Stomach (tissue), 9 donors: ENCODE results near the gene CYP3A7. TPM values are rescaled to one million over a fixed set of nuclear protein-coding genes. Genes with fewer than 3 reads are reported as not detected.
"Not testable (repeated sequence)": the region's sequence is repeated elsewhere in the genome, so short reads cannot be mapped to it uniquely, and the experiment has no call there.

Experiments used
- DNase-seq, 2 donors: peaks; one replicate each; pipeline versions ENCODE4 v3.0.0 to v3.0.0-alpha.2; 2013 to 2019
- H3K27ac ChIP-seq, 5 donors: fragments of 200-600 bp in 4 of 5; sonication (generic) in 4 of 5; one replicate each; pipeline ENCODE4 v1.5.1; 2013 to 2019; ENCODE audit warnings: mild to moderate bottlenecking in 1 of 5, moderate library complexity in 1 of 5
- H3K27me3 ChIP-seq, 3 donors: fragments of 200-600 bp; sonication (generic); one replicate each; pipeline ENCODE4 v1.5.1; 2017 to 2019; ENCODE audit warnings: mixed run types in 1 of 3
- H3K36me3 ChIP-seq, 4 donors: fragments of 200-600 bp; sonication (generic); 1 replicate in 3 of 4; 2 replicates in 1 of 4; pipeline ENCODE4 v1.5.1; 2016 to 2019
- H3K4me1 ChIP-seq, 4 donors: fragments of 200-600 bp; sonication (generic); one replicate each; pipeline ENCODE4 v1.5.1; 2016 to 2019
- H3K4me3 ChIP-seq, 4 donors: fragments of 200-600 bp; sonication (generic) in 3 of 4; one replicate each; pipeline ENCODE4 v1.5.1; 2016 to 2019; ENCODE audit warnings: mild to moderate bottlenecking in 1 of 4
- H3K9me3 ChIP-seq, 4 donors: fragments of 200-600 bp; sonication (generic); one replicate each; pipeline ENCODE4 v1.5.1; 2016 to 2019
- CTCF ChIP-seq, 7 experiments: fragments of 450-650 bp in 4 of 7; fragments of 200-600 bp in 3 of 7; sonication (generic) in 3 of 7; IDR thresholded peaks; one replicate each; pipeline ENCODE4 v1.5.1; 2016 to 2019; ENCODE audit warnings: antibody characterized with exemption in 7 of 7, control low read depth in 2 of 7, mild to moderate bottlenecking in 1 of 7
- EP300 ChIP-seq: sonication (generic); formaldehyde crosslinking; IDR thresholded peaks from one replicate; pipeline ENCODE4 v1.6.1; 2017; ENCODE audit warnings: antibody characterized with exemption
- POLR2A ChIP-seq, 4 donors: fragments of 450-650 bp; IDR thresholded peaks; one replicate each; pipeline ENCODE4 v1.6.1; 2016; ENCODE audit warnings: antibody characterized with exemption in 4 of 4, control low read depth in 2 of 4, mild to moderate bottlenecking in 1 of 4, moderate library complexity in 1 of 4
- POLR2AphosphoS5 ChIP-seq, 3 donors: sonication (generic); formaldehyde crosslinking; IDR thresholded peaks; one replicate each; pipeline ENCODE4 v1.6.1; 2016; ENCODE audit warnings: antibody characterized with exemption in 3 of 3
- WGBS, 5 donors: extraction: QIAGEN DNeasy Blood & Tissue Kit in 3 of 5; methylation state at CpG; one replicate each; pipeline versions ENCODE4 v1.1.5 to v1.1.7; 2013 to 2018; 5-methylcytosine and 5-hydroxymethylcytosine counted together
- intact Hi-C: fragments of 100-400 bp; cut with DNase I; formaldehyde crosslinking; loops from one replicate; pipeline ENCODE4 v1.15.1; 2023; ENCODE audit warnings: low total_unique reads
- polyA plus RNA-seq, 3 donors: library from polyadenylated mRNA; stranded (reverse); fragments of 200-250 nt; gene quantifications; one replicate each; pipeline ENCODE4 v1.2.3, GENCODE V29; 2013
- total RNA-seq, 5 donors: library from RNA; depleted of rRNA; stranded (reverse); fragments of >200 nt; gene quantifications; one replicate each; pipeline versions ENCODE4 v1.1.0 to v1.2.3, GENCODE V29; 2014 to 2016
- donor health status: healthy with polysubstance abuse.
- donor health status: Bipolar disorder and iron deficiency.
- donor health status: healthy.

The CYP3A7 gene
- total and polyA plus RNA-seq, 8 donors: not detected

GRCh38 chr7:99694201-99694911, 40.6 kb downstream of the CYP3A7 start:
- intact Hi-C loops: no loop called here
- WGBS, 5 donors: 45 to 67% (median 58%) methylated on average over 5 of the region's 5 CpGs
- peak in 1 of 2 donors; percentile 30 for DNase-seq
- peaks cover 0 to 4% (median 0%) of the 10 kb centered on the region in 4 donors for H3K9me3 ChIP-seq
- TF ChIP-seq POLR2A (IDR thresholded peaks at IDR 0.05) (no peak), EP300 (no peak), POLR2AphosphoS5 (IDR thresholded peaks at IDR 0.05) (no peak), CTCF (IDR thresholded peaks at IDR 0.05) (no peak)
- no peak overlapping the region for H3K4me3 ChIP-seq
- peaks cover 8 to 17% (median 10%) of the 10 kb centered on the region in 4 donors for H3K4me1 ChIP-seq
- peak overlapping the region in 2 of 5 donors; percentile 23 to 51 for H3K27ac ChIP-seq
- no peaks in the 10 kb centered on the region for H3K27me3 ChIP-seq
- H3K36me3 ChIP-seq: no peaks in the 10 kb centered on the region

- H3K4me1 ChIP-seq: peaks cover 8 to 17% (median 10%) of the 10 kb centered on the region in 4 donors
- 15 to 33% (median 22%) methylated on average over 8 to 9 of the region's 9 CpGs for WGBS, 5 donors
- H3K27ac ChIP-seq: peak overlapping the region in 4 of 5 donors; percentile 23 to 73 (median 42)
- no peak overlapping the region for H3K4me3 ChIP-seq
- H3K27me3 ChIP-seq: no peaks in the 10 kb centered on the region
- H3K9me3 ChIP-seq: peaks cover 0 to 4% (median 0%) of the 10 kb centered on the region in 4 donors
- intact Hi-C loops: no loop called here
- H3K36me3 ChIP-seq: no peaks in the 10 kb centered on the region
- DNase-seq: peak; percentile 66 to 87
- TF ChIP-seq EP300: no peak
- TF ChIP-seq POLR2AphosphoS5 (IDR thresholded peaks at IDR 0.05): peak in 2 of 3 donors; percentile 16 to 66
These were observed 41.4 kb downstream of the CYP3A7 start for GRCh38 chr7:99693427-99694200.

- peak overlapping the region in 4 of 5 donors; percentile 23 to 73 (median 42) for H3K27ac ChIP-seq
- intact Hi-C loops: no loop called here
These were observed 41.9 kb downstream of the CYP3A7 start for GRCh38 chr7:99693100-99693426.

GRCh38 chr7:99692563-99692962, 42.4 kb downstream of the CYP3A7 start:
- H3K36me3 ChIP-seq, H3K9me3 ChIP-seq, DNase-seq, H3K4me3 ChIP-seq, H3K27me3 ChIP-seq, intact Hi-C loops: not testable (repeated sequence)
- Histone ChIP-seq H3K4me1 (peaks cover 8 to 17% (median 10%) of the 10 kb centered on the region in 4 donors), H3K27ac (peak overlapping the region in 1 of 5 donors; percentile 51)
- 48 to 75% (median 67%) methylated on average over 6 of the region's 6 CpGs for WGBS, 5 donors

More at GRCh38 chr7:99693100-99693426, 41.9 kb downstream of the CYP3A7 start:
- Histone ChIP-seq H3K4me3 (no peak overlapping the region), H3K27me3 (no peaks in the 10 kb centered on the region), H3K36me3 (no peaks in the 10 kb centered on the region), H3K9me3 (peaks cover 0 to 4% (median 0%) of the 10 kb centered on the region in 4 donors), H3K4me1 (peaks cover 8 to 17% (median 10%) of the 10 kb centered on the region in 4 donors)
- WGBS, 5 donors: 20 to 47% (median 27%) methylated on average over 1 to 5 of the region's 5 CpGs
- no peak for TF ChIP-seq POLR2AphosphoS5 (IDR thresholded peaks at IDR 0.05)
- no peak for TF ChIP-seq POLR2A (IDR thresholded peaks at IDR 0.05)
- no peak for TF ChIP-seq CTCF (IDR thresholded peaks at IDR 0.05)
- TF ChIP-seq EP300: no peak
- no peak for DNase-seq

- H3K9me3 ChIP-seq, H3K36me3 ChIP-seq, intact Hi-C loops, H3K4me3 ChIP-seq, H3K27me3 ChIP-seq, H3K27ac ChIP-seq, DNase-seq: not testable (repeated sequence)
- WGBS, 5 donors: 88 to 97% (median 95%) methylated on average over 1 of the region's 1 CpG
- H3K4me1 ChIP-seq: peaks cover 8 to 17% (median 10%) of the 10 kb centered on the region in 4 donors
These were observed 43.3 kb downstream of the CYP3A7 start for GRCh38 chr7:99691658-99692057.

- H3K4me3 ChIP-seq, intact Hi-C loops, H3K27me3 ChIP-seq, H3K36me3 ChIP-seq, H3K9me3 ChIP-seq, H3K27ac ChIP-seq, DNase-seq: not testable (repeated sequence)
- WGBS, 5 donors: 92 to 99% (median 98%) methylated on average over 3 to 4 of the region's 4 CpGs
- peaks cover 8 to 17% (median 10%) of the 10 kb centered on the region in 4 donors for H3K4me1 ChIP-seq
These were observed 44.1 kb downstream of the CYP3A7 start for GRCh38 chr7:99690918-99691317.

GRCh38 chr7:99685871-99686608, 49.0 kb downstream of the CYP3A7 start:
- H3K27me3 ChIP-seq, H3K36me3 ChIP-seq, intact Hi-C loops, H3K4me1 ChIP-seq, H3K27ac ChIP-seq, H3K9me3 ChIP-seq, H3K4me3 ChIP-seq: not testable (repeated sequence)
- DNase-seq: peak in 1 of 2 donors; percentile 52
- 83 to 86% (median 85%) methylated on average over 13 to 14 of the region's 14 CpGs for WGBS, 5 donors
